Measurements from ENCODE around the gene WDFY2.

The WDFY2 gene

GRCh38 chr13:51797664-51798488 lies 213.6 kb downstream of the WDFY2 start:
- peak; percentile 59 for DNase-seq (ENCODE audit: low read depth)

- DNase-seq (ENCODE audit: low read depth), result no peak
Measured at GRCh38 chr13:51799261-51799660, 215.0 kb downstream of the WDFY2 start.

- DNase-seq (ENCODE audit: low read depth), result no peak
Measured at GRCh38 chr13:51800486-51800885, 216.2 kb downstream of the WDFY2 start.

GRCh38 chr13:51801631-51802099 lies 217.4 kb downstream of the WDFY2 start:
- DNase-seq (ENCODE audit: low read depth), result no peak

GRCh38 chr13:51802631-51803418 lies 218.6 kb downstream of the WDFY2 start:
- no peak for DNase-seq (ENCODE audit: low read depth)

- DNase-seq (ENCODE audit: low read depth), result peak; percentile 76
Measured at GRCh38 chr13:51803422-51804294, 219.4 kb downstream of the WDFY2 start, which contains the start of gene DHRS12. Gene DHRS12, minus strand, starts transcription at chr13:51804163. Its CDS starts 4,504 bp downstream, at chr13:51799659.

- DNase-seq (ENCODE audit: low read depth), result no peak
Measured at GRCh38 chr13:51804295-51805172, 220.3 kb downstream of the WDFY2 start.

GRCh38 chr13:51805313-51805712 lies 221.1 kb downstream of the WDFY2 start:
- no peak for DNase-seq (ENCODE audit: low read depth)

GRCh38 chr13:51805925-51806324 lies 221.7 kb downstream of the WDFY2 start:
- DNase-seq (ENCODE audit: low read depth), result no peak

- DNase-seq (ENCODE audit: low read depth), result no peak
Measured at GRCh38 chr13:51806566-51806965, 222.3 kb downstream of the WDFY2 start.

GRCh38 chr13:51807041-51807440 lies 222.8 kb downstream of the WDFY2 start:
- no peak for DNase-seq (ENCODE audit: low read depth)

- DNase-seq (ENCODE audit: low read depth), result no peak
Measured at GRCh38 chr13:51808811-51809210, 224.5 kb downstream of the WDFY2 start.

- no peak for DNase-seq (ENCODE audit: low read depth)
Measured at GRCh38 chr13:51811046-51811445, 226.8 kb downstream of the WDFY2 start.

- no peak for DNase-seq (ENCODE audit: low read depth)
Measured at GRCh38 chr13:51811920-51812451, 227.7 kb downstream of the WDFY2 start.

GRCh38 chr13:51814071-51814470 lies 229.8 kb downstream of the WDFY2 start:
- DNase-seq (ENCODE audit: low read depth), result no peak

GRCh38 chr13:51814825-51815650 lies 230.8 kb downstream of the WDFY2 start:
- DNase-seq (ENCODE audit: low read depth), result peak; percentile 60

- no peak for DNase-seq (ENCODE audit: low read depth)
Measured at GRCh38 chr13:51815848-51816247, 231.6 kb downstream of the WDFY2 start.

- DNase-seq (ENCODE audit: low read depth), result no peak
Measured at GRCh38 chr13:51816604-51817249, 232.5 kb downstream of the WDFY2 start.
